Measurements from ENCODE around the gene RIPK3. TPM values are rescaled to one million over a fixed set of nuclear protein-coding genes. Genes with fewer than 3 reads are reported as not detected.

RIPK3 gene
- total RNA-seq, 2 experiments from 2014 or later: 8.1 to 14.5 TPM

DNA sequence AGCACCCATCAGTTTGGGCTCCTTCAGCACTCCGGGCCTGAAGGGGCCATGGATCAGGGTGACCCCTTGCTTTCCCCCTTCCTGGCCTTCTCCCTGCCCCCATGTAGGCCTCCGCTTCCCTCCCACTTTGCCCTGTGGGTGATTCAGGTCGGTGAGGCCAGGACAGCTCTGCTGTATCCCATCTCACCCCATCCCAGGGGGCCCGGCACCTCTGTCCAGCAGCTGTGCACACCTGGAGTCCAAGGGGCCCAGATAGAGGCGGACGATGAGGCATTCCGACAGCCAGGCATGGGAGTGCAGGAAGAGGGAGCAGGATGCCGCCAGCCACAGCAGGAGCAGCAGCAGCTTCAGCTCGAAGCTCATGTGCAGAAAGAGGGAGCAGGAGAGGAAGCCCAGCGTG lies 17.1 kb downstream of the RIPK3 start:
- Histone ChIP-seq H3K36me3 (ENCODE audit: insufficient read depth, low read length) (no peaks in the 10 kb centered on the region), H3K79me2 (ENCODE audit: insufficient read depth, low read depth, low read length) (no peaks in the 10 kb centered on the region), H3K4me1 (ENCODE audit: insufficient read depth, low read length, poor library complexity, severe bottlenecking) (peaks cover 7% of the 10 kb centered on the region), H4K20me1 (ENCODE audit: insufficient read depth, low read length) (no peaks in the 10 kb centered on the region), H3K4me2 (ENCODE audit: low read length) (no peak overlapping the region), H3K9me3 (ENCODE audit: low read length) (no peaks in the 10 kb centered on the region), H3K9me2 (ENCODE audit: insufficient read depth, low read length) (no peaks in the 10 kb centered on the region), H3K27ac (ENCODE audit: low read depth, low read length, poor library complexity, severe bottlenecking) (no peak overlapping the region), H3K4me3 (ENCODE audit: low read depth, low read length, poor library complexity, severe bottlenecking) (no peak overlapping the region), H2AFZ (ENCODE audit: low read length) (no peak overlapping the region)
- intact Hi-C loops (cut with micrococcal nuclease; ENCODE audit: unreplicated experiment): no loop called here
- DNase-seq (ENCODE audit: low spot score): no peak
- POLR2A ChIA-PET: no interaction called here
- TF ChIP-seq, protein P1, sequence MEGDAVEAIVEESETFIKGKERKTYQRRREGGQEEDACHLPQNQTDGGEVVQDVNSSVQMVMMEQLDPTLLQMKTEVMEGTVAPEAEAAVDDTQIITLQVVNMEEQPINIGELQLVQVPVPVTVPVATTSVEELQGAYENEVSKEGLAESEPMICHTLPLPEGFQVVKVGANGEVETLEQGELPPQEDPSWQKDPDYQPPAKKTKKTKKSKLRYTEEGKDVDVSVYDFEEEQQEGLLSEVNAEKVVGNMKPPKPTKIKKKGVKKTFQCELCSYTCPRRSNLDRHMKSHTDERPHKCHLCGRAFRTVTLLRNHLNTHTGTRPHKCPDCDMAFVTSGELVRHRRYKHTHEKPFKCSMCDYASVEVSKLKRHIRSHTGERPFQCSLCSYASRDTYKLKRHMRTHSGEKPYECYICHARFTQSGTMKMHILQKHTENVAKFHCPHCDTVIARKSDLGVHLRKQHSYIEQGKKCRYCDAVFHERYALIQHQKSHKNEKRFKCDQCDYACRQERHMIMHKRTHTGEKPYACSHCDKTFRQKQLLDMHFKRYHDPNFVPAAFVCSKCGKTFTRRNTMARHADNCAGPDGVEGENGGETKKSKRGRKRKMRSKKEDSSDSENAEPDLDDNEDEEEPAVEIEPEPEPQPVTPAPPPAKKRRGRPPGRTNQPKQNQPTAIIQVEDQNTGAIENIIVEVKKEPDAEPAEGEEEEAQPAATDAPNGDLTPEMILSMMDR (conservative IDR thresholded peaks at IDR 0.05; ENCODE audit: low read length): no peak
- TF ChIP-seq EZH2phosphoT487 (IDR thresholded peaks at IDR 0.05; ENCODE audit: borderline replicate concordance, low read depth, low read length): no peak
- CTCF ChIA-PET (ENCODE audit: unreplicated experiment): interaction anchor here (0.6 kb wide), 2 partner anchors 15 to 121 kb away, joined by 3 read pairs; partner anchors contain the start of gene CIDEB
- no TSS peak for BruUV-seq (replicated peaks)

DNA sequence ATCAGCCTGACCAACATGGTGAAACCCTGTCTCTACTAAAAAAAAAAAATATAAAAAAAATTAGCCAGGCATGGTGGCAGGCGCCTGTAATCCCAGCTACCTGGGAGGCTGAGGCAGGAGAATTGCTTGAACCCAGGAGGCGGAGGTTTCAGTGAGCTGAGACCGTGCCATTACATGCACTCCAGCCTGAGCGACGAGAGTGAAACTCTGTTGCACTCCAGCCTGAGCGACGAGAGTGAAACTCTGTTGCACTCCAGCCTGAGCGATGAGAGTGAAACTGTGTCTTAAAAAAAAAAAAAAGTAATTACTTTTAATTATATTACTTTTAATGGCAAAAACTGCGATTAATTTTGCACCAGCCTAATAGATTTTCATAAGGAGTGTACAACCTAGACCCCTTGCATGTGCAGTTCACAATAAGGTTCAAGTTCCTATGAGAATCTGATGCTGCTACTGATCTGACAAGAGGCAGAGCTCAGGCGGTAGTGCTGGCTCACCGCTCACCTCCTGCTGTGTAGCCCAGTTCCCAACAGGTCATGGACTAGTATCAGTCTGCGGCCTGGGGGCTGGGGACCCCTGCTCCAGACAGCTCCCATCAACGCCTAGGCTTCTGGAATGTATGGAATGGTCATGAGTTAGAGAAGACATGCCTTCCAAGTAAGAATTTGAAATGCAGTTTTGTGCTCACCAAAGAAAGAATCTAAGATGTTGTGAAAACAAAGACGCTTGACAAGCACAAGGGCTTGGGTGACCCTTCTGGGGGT lies 18.4 kb downstream of the RIPK3 start:
- no peaks in the 10 kb centered on the region for H3K36me3 ChIP-seq (ENCODE audit: insufficient read depth, low read length)
- no peak for DNase-seq (ENCODE audit: low spot score)
- no peak overlapping the region for H3K27ac ChIP-seq (ENCODE audit: low read depth, low read length, poor library complexity, severe bottlenecking)
- CTCF ChIA-PET (ENCODE audit: unreplicated experiment): no interaction called here
- H2AFZ ChIP-seq (ENCODE audit: low read length): no peak overlapping the region
- no peak overlapping the region for H3K4me2 ChIP-seq (ENCODE audit: low read length)
- H3K4me3 ChIP-seq (ENCODE audit: low read depth, low read length, poor library complexity, severe bottlenecking): no peak overlapping the region
- POLR2A ChIA-PET: no interaction called here
- H3K9me3 ChIP-seq (ENCODE audit: low read length): no peaks in the 10 kb centered on the region
- H4K20me1 ChIP-seq (ENCODE audit: insufficient read depth, low read length): no peaks in the 10 kb centered on the region
- H3K4me1 ChIP-seq (ENCODE audit: insufficient read depth, low read length, poor library complexity, severe bottlenecking): no peaks in the 10 kb centered on the region
- intact Hi-C loops (cut with micrococcal nuclease; ENCODE audit: unreplicated experiment): no loop called here
- no peak for TF ChIP-seq EZH2phosphoT487 (IDR thresholded peaks at IDR 0.05; ENCODE audit: borderline replicate concordance, low read depth, low read length)
- TF ChIP-seq, protein P1 (conservative IDR thresholded peaks at IDR 0.05; ENCODE audit: low read length): no peak
- no TSS peak for BruUV-seq (replicated peaks)
- no peaks in the 10 kb centered on the region for H3K79me2 ChIP-seq (ENCODE audit: insufficient read depth, low read depth, low read length)
- no peaks in the 10 kb centered on the region for H3K9me2 ChIP-seq (ENCODE audit: insufficient read depth, low read length)
